GM21381 (cell line): Measurements from ENCODE around the gene HBA2.
"Not testable (repeated sequence)": the region's sequence is repeated elsewhere in the genome, so short reads cannot be mapped to it uniquely, and the experiment has no call there.

Source experiments
- ATAC-seq: cut with Tn5 transposase; IDR thresholded peaks from one replicate; pipeline ENCODE4 v1.9.1; 2021; ENCODE audit warnings: mild to moderate bottlenecking, moderate library complexity; ENCODE audit not compliant: unreplicated experiment

The HBA2 gene

DNA sequence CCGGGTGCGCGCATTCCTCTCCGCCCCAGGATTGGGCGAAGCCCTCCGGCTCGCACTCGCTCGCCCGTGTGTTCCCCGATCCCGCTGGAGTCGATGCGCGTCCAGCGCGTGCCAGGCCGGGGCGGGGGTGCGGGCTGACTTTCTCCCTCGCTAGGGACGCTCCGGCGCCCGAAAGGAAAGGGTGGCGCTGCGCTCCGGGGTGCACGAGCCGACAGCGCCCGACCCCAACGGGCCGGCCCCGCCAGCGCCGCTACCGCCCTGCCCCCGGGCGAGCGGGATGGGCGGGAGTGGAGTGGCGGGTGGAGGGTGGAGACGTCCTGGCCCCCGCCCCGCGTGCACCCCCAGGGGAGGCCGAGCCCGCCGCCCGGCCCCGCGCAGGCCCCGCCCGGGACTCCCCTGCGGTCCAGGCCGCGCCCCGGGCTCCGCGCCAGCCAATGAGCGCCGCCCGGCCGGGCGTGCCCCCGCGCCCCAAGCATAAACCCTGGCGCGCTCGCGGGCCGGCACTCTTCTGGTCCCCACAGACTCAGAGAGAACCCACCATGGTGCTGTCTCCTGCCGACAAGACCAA is at the start of gene HBA2:
TSS of gene HBA2 (plus strand) at position 503 of the 568 bp plus-strand sequence. CDS start at position 540, 37 bp downstream.
- ATAC-seq: not testable (repeated sequence)

DNA sequence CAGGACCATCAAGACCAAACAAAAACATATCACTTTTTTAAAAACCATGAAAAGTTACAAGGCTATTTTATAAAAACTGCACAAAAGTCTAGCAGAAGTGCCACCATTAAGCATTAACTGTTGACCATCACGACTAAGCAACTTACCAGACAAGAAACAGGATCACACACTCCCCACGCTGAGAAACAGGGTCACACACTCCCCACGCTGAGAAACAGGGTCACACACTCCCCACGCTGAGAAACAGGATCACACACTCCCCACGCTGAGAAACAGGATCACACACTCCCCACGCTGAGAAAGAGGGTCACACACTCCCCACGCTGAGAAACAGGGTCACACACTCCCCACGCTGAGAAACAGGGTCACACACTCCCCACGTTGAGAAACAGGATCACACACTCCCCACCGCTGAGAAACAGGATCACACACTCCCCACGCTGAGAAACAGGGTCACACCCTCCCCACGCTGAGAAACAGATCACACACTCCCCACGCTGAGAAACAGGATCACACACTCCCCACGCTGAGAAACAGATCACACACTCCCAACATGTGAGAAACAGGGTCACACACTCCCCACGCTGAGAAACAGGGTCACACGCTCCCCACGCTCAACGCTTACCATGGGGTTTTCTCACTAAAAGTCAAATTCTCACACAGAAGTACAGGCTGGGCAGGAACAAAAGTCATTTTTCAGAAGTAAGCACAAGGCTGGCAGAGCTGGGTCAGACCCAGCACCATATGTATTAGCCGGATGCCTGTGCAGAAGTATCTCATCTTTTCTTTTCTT is 48.9 kb upstream of the HBA2 start:
- ATAC-seq: not testable (repeated sequence)

GRCh38 chr16:125011-125410 is 47.7 kb upstream of the HBA2 start:
- no peak for ATAC-seq

- ATAC-seq: no peak
Observed at GRCh38 chr16:129075-129474, 43.6 kb upstream of the HBA2 start.

DNA sequence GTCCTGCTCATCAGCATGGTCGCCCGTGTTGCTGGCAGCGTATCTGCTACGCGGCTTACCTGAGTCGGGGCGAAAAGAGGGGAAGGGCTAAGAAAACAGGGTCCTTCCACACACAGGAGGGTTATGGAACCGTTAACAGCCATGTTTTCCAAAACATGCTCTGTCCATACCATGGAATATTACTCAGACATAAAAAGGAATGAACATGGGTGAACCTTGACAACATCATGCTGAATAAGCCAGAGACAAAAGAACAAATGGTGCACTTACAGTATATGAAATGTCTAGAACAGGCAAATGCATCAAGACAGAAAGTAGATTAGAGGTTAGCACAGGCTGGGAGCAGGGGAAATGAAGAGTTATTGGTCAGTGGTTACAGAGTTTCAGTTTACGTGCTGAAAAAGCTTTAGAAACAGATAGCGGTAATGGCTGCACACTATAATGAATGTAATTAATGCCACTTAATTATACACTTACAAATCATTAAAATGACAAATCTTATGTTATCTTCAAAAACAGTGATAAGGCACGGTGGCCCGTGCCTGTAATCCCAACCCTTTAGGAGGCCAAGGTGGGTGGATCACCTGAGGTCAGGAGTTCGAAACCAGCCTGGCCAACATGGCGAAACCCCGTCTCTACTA is 42.0 kb upstream of the HBA2 start:
- no peak for ATAC-seq

DNA sequence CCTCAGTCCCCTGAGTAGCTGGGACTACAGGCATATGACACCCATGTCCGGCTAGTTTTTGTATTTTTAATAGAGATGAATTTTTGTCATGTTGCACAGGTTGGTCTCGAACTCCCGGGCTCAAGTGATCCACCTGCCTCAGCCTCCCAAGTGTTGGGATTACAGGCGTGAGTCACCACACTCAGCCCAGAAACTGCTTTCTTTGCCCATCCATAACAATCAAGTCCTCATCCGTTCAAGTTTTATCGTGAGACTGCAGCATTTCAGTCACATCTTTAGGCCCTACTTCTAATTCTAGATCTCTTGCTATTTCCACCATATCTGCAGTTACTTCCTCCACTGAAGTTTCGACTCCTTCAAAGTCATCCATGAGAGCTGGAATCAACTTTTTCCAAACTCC is 40.6 kb upstream of the HBA2 start:
- ATAC-seq: no peak

DNA sequence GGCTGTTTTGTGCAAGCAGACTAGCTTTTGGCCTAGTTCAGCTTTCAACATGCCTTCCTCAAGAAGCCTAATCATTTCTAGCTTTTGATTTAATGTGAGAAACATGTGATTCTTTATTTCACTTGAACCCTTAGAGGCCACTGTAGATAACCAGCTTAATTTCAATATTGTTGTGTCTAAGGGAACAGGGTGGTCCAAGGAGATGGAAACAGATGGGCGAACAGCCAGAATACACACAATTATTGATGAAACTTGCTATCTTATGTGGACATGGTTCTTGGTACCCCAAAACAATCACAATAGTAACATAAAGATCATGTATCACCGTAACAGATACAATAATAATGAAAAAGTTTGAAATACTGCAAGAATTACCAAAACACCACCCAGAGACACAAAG is 39.0 kb upstream of the HBA2 start:
- no peak for ATAC-seq

DNA sequence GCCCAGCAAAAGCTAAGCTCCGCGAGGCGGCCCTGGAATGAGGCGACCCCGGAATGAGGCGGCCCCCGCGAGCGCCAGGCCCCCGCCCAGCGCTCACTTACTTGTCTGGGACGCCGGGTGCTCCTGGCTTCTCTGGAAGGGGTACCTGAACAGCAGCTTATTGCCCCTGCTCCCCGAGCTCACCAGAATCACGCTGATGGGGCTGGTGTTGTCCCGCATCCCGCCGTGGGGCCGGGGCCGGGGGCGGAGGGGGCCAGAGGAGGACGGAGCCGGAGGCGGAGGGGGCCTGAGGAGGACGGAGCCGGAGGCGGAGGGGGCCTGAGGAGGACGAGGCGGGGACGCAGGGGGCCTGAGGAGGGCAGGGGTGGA is 34.6 kb upstream of the HBA2 start:
- no peak for ATAC-seq

- ATAC-seq: no peak
Observed at GRCh38 chr16:140175-140857, 32.4 kb upstream of the HBA2 start.

- ATAC-seq: no peak
Observed at GRCh38 chr16:142405-142967, 30.2 kb upstream of the HBA2 start.

DNA sequence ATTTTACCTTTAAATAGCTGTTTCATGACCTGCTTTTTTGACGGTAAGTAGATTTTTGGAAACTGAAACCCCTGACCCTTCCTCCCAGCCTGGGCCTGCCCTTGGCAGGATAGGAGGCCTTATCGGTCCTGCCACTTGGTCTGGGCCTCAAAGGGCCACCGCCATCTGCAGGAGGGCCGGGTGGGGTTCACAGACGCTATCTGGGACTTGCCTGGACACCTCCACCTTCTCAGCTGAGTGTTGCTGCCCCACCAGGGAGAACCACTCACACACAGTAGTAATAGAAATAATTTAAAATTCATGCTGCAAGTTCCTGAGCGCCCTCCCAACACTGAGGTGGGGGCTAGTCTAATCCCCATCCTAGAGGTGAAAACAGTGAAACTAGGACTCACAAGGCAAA is 29.6 kb upstream of the HBA2 start:
- ATAC-seq: no peak

- ATAC-seq: no peak
Observed at GRCh38 chr16:143456-143855, 29.2 kb upstream of the HBA2 start.

DNA sequence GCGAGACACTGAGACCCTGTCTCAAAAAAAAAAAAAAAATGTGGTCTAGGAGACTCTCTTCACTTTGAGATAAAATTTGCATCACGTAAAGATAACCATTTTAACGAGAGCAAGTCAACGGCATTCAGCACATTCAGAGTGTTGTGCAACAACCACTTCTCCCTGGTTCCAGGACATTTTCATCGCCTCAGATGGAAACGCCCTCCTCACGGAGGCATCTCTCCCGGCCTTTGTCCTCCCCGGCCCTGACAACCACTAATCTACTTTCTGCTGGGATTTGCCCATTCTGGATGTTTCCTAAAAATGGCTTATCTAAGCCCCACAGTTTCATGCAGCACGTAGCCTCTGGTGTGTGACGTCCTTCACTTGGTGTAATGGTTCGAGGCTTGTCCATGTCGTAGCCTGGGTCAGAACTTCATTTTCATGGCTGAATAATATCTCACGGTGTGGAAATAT is 27.9 kb upstream of the HBA2 start:
- ATAC-seq: no peak

DNA sequence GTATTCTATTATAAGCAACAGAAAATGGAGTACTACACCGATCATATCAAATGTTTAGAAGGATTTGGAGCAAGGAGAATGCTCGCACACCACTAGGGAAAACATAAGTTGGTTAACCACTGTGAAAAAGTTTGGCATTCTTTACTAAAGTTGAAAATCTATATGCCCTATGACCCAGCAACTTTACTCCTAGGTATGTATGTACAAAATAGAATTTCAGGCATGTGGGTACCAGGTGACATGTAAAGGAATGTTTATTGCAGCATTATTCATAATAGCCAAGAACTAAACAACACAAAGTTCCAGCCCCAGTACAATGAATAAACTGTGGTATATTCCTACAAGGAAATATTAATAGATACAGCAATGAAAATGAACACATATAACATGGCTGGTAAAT is 26.0 kb upstream of the HBA2 start:
- ATAC-seq: no peak

- no peak for ATAC-seq
Observed at GRCh38 chr16:149024-149660, 23.5 kb upstream of the HBA2 start.

- no peak for ATAC-seq
Observed at GRCh38 chr16:152141-153128, 20.2 kb upstream of the HBA2 start, which contains the start of gene HBZ. TSS of gene HBZ (plus strand) at chr16:152644. CDS start at chr16:152910, 266 bp downstream.

GRCh38 chr16:153129-153521 is 19.6 kb upstream of the HBA2 start:
- not testable (repeated sequence) for ATAC-seq

DNA sequence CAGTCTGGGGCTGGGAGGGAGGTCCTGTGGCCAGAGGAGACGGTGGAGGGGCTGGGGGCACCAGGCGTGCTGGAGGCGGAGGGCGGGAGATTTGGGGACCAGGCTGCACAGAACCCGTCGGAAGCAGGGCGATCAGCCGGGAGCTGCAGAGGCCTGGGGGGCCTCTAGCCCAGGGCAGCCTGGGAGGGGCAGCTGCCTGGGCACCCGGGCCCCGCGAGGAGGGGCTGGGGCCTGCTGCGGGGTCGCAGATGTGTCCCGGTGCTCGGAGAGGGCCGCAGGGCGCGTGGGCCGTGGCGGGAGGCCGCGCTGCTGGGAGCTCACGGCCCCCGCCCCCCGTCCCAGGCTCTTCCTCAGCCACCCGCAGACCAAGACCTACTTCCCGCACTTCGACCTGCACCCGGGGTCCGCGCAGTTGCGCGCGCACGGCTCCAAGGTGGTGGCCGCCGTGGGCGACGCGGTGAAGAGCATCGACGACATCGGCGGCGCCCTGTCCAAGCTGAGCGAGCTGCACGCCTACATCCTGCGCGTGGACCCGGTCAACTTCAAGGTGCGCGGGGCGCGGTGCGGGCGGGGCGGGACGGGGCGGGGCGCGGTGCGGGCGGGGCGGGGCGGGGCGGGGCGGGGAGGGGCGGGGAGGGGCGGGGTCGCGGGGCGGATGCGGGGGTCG is 19.0 kb upstream of the HBA2 start:
- ATAC-seq: not testable (repeated sequence)
